22Rv1 (cell line): Measurements from ENCODE around the gene COX6A2.

Experiments used
- H3K27ac ChIP-seq: fragments of 450-650 bp; 2 replicates; pipeline ENCODE4 v1.5.1; 2017
- CTCF ChIP-seq: fragments of 450-650 bp; IDR thresholded peaks from 2 replicates; pipeline ENCODE4 v1.5.1; 2017; ENCODE audit warnings: mild to moderate bottlenecking
- ZFX ChIP-seq: fragments of 450-650 bp; IDR thresholded peaks from 2 replicates; pipeline ENCODE4 v1.6.1; 2017; ENCODE audit warnings: antibody characterized with exemption, borderline replicate concordance

Gene COX6A2

GRCh38 chr16:31461201-31461920, 33.2 kb upstream of the COX6A2 start:
- H3K27ac ChIP-seq = no peak overlapping the region
- TF ChIP-seq ZFX = no peak
- no peak for TF ChIP-seq CTCF

- TF ChIP-seq CTCF (peak; percentile 78), ZFX (no peak)
- H3K27ac ChIP-seq = peak overlapping the region; percentile 91
Measured at GRCh38 chr16:31460582-31461002, 32.4 kb upstream of the COX6A2 start.

DNA sequence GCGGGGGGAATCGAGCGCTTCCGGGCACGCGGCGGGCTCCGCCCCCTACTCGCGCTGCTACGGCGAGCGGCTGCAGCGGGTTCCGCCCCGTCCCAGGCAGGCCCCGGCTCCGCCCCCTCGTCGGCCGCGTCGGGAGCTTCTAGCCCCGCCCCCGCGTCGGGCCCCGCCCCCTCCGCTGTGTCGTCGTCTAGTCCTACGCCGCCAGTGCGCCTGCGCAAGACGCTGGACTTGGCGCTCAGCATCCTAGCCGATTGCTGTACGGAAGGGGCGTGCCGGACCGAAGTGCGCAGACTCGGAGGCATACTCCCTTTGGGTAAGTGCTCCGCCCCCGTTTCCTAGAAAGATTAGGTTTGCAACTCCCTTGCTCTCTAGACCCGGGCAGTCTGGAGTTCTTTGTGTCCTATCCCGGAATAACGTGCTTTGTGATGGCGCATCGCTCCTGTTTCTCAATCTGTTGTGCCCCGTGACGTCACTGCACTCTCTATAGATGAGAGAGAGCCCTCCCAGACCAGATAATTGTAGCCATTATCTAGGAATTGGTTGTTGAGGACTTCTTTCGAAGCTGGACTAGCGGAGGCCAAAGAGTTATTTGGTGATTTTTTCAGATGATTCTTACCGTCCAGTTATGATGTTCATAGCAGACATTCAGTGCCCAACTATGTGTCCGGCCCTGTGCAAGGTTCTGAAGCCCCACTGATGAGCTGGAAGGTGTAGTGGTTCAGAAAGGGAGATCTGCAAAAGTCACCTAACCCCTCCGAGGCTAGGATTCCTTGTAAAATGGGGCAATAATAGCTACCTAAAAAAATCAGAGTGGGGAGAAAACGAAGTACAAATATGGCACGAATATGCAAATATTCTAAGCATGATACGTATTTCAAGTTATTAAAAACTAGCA, 31.8 kb upstream of the COX6A2 start:
- TF ChIP-seq ZFX (no peak), CTCF (no peak)
- peak overlapping the region; percentile 91 for H3K27ac ChIP-seq

DNA sequence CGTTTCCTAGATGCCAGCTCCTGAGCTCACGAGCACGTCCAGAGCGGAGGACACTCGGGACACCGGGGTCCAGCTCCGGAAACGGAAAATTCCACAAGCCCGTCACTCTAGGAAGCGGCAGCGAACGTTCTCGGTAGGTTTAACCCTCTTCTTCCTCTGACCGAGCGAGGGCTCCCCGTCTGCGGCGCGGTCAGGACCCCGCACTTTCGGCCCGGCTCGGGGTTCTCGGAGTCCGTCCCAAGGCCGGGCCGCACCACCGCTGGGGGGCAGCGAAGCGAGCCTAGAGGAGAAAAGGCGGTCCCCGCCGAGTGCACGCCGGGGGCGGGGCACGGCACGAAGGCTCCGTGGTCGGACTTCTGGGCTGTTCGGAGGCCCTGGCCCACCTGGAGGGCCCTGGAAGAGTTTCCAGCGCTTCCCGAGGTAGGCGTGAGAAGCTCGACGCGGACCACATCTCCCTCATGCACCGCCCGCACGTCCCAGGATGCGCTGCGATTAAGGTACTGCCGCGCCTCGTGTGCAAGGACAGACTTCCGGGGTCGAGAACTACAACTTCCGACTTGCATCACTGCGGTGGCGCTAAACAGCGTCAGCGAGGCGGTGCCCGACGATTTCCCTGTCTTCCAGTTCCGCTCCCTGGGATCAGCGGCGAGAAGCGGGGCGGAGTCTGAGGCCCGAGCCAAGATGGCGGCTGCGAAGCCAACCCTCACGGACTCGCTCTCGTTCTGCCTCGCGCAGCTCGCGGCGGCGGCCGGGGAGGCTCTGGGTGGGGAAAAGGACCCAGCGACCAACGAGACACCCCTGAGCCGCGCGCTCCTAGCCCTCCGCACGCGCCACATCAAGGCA, 30.9 kb upstream of the COX6A2 start, which contains the start of gene ARMC5:
TSS of gene ARMC5 (plus strand) at position 658 of the 843 bp plus-strand sequence. CDS start at position 682, 24 bp downstream.
- TF ChIP-seq CTCF = peak; percentile 77
- no peak for TF ChIP-seq ZFX

GRCh38 chr16:31458073-31458843, 30.1 kb upstream of the COX6A2 start:
- TF ChIP-seq ZFX = no peak
- TF ChIP-seq CTCF = no peak
- H3K27ac ChIP-seq = peak overlapping the region; percentile 91

More for the DNA sequence above, 30.9 kb upstream of the COX6A2 start, which contains the start of gene ARMC5:
- peak within 1 kb of the TSS; percentile 91 for H3K27ac ChIP-seq

DNA sequence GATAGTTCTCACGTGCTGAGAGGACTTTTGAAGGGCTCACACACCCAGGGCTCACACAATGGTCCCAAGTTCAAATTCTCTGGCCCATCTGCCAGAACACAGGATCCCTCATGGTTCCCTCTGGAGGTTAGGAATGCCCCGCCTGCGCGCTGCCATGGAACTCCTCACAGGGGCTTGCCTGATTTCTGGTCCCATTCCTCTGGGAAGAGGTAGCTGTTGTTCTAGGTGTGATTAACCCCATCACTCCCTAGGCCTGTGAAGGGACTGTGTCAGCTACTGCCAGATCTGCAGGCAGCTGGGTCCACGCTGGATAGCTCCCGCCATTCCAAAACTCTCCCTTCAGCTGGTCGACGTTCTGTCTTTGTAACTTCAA, 28.8 kb upstream of the COX6A2 start:
- TF ChIP-seq CTCF (no peak), ZFX (no peak)
- H3K27ac ChIP-seq = no peak overlapping the region
